ENCODE data around the gene STK4. TPM values are rescaled to one million over a fixed set of nuclear protein-coding genes. Genes with fewer than 3 reads are reported as not detected.

The STK4 gene
- total RNA-seq, 1 experiment from 2014 or later, result 43.0 TPM

DNA sequence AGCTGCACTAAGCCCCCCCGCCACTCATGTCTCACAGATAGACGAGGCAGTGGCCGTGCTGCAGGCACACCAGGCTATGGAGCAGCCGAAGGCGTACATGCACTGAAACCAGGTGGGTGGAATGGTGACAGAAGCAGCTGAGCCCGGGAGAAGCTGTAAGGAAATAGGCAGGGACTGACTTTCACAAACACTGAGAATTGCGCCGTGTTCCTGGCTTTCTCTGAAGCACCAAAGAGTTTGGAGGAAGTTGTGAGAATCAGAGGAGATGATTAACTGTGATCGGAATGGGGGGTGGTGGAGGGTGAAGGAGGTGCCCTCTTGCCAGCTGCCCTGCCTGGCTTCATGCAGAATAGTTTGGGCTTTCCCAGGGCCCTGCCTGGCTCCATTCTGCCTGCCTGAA is 27.7 kb upstream of the STK4 start:
- H3K27ac ChIP-seq (ENCODE audit: insufficient read length, low read depth, low read length), result no peak overlapping the region
- no peak overlapping the region for H3T11ph ChIP-seq (ENCODE audit: low read length)
- Mint-ChIP-seq H3K4me3 (no peak overlapping the region), H3K4me1 (no peaks in the 10 kb centered on the region), H3K27ac (no peak overlapping the region; a peak in 1 of 7 replicates), H3K27me3 (ENCODE audit: low read depth) (no peaks in the 10 kb centered on the region), H3K36me3 (ENCODE audit: insufficient read depth in 1 of 3, low read depth in 3 of 3) (peaks cover 12 to 82% (median 60%) of the 10 kb centered on the region in 3 experiments; a peak in 6 of 7 replicates), H3K9me3 (no peaks in the 10 kb centered on the region)
- no peak overlapping the region for H2BK12ac ChIP-seq (ENCODE audit: insufficient read length, low read depth, low read length)
- no peak overlapping the region for H4K91ac ChIP-seq (ENCODE audit: insufficient read length, low read depth, low read length)
- H2BK120ac ChIP-seq (ENCODE audit: low read depth, low read length, poor library complexity, severe bottlenecking), result no peak overlapping the region
- H2AK5ac ChIP-seq (ENCODE audit: insufficient read length, low read length), result no peak overlapping the region
- H3K9me3 ChIP-seq (ENCODE audit: control insufficient read depth, low read depth, low read length), result no peaks in the 10 kb centered on the region
- no peak overlapping the region for H3K56ac ChIP-seq (ENCODE audit: insufficient read length, low read depth, low read length)
- no peak overlapping the region for H2BK15ac ChIP-seq (ENCODE audit: low read depth, low read length)
- no peak for TF ChIP-seq CTCF (conservative IDR thresholded peaks at IDR 0.05)
- no peak overlapping the region for H3K14ac ChIP-seq (ENCODE audit: insufficient read depth, low read length)
- no peak overlapping the region for H3K18ac ChIP-seq (ENCODE audit: insufficient read length, low read depth, low read length)
- no peak overlapping the region for H3K4ac ChIP-seq (ENCODE audit: low read depth, low read length)
- no peaks in the 10 kb centered on the region for H3K4me1 ChIP-seq (ENCODE audit: insufficient read depth, low read length)
- H4K20me1 ChIP-seq (ENCODE audit: control insufficient read depth, insufficient read depth, insufficient read length), result no peaks in the 10 kb centered on the region
- H2BK5ac ChIP-seq (ENCODE audit: insufficient read length, low read length), result no peak overlapping the region
- H3K79me1 ChIP-seq (ENCODE audit: insufficient read depth, low read depth, low read length, poor library complexity, severe bottlenecking), result no peaks in the 10 kb centered on the region
- no peaks in the 10 kb centered on the region for H3K27me3 ChIP-seq (ENCODE audit: insufficient read depth, low read length)
- H3K23ac ChIP-seq (ENCODE audit: insufficient read length, low read depth, low read length), result no peak overlapping the region
- H3K23me2 ChIP-seq (ENCODE audit: insufficient read length, low read depth, low read length, poor library complexity, severe bottlenecking), result no peaks in the 10 kb centered on the region
- WGBS (ENCODE audit: extremely low coverage, insufficient read length, low lambda C conversion rate), result no CpG with 5 or more reads among the region's 9 CpGs
- H3K79me2 ChIP-seq (ENCODE audit: insufficient read depth, low read length), result no peaks in the 10 kb centered on the region
- H3K9ac ChIP-seq (ENCODE audit: extremely low read depth, insufficient read length, low read length), result no peak overlapping the region
- no peak overlapping the region for H2AFZ ChIP-seq (ENCODE audit: low read length)
- no peak overlapping the region for H2BK20ac ChIP-seq (ENCODE audit: low read depth, low read length, poor library complexity, severe bottlenecking)
- DNase-seq, result no peak
- no peak overlapping the region for H4K8ac ChIP-seq (replicated peaks; ENCODE audit: insufficient read length, low read depth, low read length)
- H3K4me2 ChIP-seq (ENCODE audit: insufficient read depth, insufficient read length, low read length), result no peak overlapping the region
- H4K5ac ChIP-seq (ENCODE audit: insufficient read length, low read depth, low read length), result no peak overlapping the region

Measured in H9 (cell line).